LoVo (cell line): ENCODE data around the gene PDZK1IP1.
"Not testable (repeated sequence)": the region's sequence is repeated elsewhere in the genome, so short reads cannot be mapped to it uniquely, and the experiment has no call there.

Source experiments
- DNase-seq: peaks from one replicate; pipeline ENCODE4 v3.0.0-alpha.2; 2016; ENCODE audit warnings: low spot score

The PDZK1IP1 gene

DNA sequence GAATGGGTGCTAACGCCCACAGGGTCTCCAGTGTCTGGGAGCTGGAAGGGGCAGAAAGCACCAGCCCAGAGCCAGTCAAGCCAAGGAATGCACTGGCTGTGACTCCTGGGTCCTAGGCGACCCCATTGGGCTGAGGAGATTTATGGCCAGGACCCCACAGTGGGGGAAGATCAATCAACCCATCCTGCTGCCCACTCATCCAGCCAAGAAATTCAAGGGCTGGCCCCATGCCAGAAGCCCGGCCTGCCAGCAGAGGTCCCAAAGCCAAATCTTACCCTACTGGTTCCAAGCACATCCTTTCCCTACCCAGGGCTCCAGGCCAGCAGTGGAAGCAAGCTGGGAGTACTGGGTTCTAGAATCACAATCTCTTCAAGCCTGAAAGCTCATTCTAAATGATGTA is 6.8 kb upstream of the PDZK1IP1 start:
- DNase-seq = no peak

DNA sequence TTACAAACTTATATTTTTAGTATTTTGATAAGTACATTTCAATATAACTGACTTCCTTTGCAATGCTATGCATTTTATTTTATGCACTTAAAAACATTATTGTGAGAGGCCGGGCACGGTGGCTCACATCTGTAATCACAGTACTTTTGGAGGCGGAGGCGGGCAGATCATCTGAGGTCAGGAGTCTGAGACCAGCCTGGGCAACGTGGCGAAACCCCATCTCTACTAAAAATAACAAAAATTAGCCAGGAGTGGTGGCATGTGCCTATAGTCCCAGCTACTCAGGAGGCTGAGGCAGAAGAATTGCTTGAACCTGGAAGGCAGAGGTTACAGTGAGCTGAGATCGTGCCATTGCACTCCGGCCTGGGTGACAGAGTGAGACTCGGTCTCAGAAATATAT is 6.1 kb upstream of the PDZK1IP1 start:
- DNase-seq = not testable (repeated sequence)

DNA sequence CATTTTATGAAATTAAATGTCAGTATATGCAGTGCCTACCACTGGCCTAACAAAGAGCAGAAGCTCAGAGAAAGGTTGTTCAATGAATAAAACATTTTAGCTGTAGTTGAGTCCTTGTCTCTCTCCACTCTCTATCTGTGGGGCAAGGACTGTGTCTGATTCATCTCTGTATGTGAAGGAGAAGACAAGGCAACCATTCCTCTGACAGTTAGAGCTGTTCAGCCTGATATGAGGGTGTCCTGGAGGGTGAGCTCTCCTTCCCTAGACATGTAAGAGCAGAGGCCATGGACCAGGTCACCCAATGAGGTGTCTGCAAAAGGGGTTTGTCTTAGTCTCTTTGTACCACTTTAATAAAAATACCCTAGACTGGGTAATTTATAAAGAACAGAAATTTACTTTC is 4.5 kb upstream of the PDZK1IP1 start:
- no peak for DNase-seq

DNA sequence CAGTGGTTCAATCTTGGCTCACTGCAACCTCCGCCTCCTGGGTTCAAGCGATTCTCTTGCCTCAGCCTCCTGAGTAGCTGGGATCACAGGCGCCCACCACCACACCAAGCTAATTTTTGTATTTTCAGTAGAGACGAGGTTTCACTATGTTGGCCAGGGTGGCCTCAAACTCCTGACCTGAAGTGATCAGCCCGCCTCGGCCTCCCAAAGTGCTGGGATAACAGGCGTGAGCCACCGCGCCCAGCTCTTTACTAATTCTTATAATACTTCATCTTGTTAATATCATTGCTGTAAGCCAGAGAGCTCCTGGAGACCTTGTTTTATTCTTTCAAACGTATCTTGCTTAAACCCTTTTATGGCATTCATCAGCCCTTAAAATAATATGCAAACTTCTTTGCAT is 3.7 kb upstream of the PDZK1IP1 start:
- not testable (repeated sequence) for DNase-seq

DNA sequence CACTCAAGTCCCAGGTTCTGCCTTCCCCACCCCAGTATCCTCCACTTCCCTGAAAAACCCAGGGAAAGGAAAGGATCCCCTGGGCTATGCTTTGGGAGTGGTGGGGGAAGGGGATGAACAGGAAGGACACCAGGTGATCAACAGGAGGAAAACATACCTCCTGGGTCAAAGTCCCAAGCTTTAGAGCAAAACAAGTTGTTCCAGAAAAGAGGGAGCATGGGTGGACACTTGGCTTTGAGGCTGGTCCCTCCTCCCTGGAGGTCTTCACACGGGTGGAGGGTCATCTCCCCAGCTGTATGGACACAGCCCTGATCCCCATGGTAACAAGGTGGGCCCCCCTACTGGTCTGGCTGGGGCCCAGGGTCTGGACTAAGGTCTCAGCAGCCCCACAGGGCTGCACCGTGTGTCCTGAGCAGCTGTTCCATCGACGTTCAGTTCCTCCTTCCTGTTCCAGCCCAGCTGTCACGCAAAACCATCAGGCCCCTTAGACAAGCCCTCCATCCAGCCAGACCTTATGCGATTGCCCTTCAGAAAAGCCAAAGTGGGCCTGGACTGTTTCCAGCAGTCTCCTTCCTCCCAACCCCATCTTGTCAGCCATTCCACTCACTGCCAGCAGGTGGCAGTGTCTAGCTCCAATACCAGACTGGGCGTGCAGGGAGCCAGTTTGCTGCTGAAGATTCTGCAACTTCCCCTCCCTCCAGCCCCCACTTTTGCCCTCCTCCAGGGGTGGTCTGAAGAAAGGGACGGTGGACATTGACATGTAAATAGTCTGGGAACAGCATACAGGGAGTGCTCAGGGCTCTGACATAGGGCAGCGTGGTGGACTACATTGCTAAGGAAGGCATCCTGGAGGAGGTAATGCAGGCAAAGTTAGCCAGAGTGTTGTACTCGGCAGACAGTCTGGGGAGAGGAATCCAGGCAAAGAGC is 2.9 kb upstream of the PDZK1IP1 start:
- peak; percentile 71 for DNase-seq

DNA sequence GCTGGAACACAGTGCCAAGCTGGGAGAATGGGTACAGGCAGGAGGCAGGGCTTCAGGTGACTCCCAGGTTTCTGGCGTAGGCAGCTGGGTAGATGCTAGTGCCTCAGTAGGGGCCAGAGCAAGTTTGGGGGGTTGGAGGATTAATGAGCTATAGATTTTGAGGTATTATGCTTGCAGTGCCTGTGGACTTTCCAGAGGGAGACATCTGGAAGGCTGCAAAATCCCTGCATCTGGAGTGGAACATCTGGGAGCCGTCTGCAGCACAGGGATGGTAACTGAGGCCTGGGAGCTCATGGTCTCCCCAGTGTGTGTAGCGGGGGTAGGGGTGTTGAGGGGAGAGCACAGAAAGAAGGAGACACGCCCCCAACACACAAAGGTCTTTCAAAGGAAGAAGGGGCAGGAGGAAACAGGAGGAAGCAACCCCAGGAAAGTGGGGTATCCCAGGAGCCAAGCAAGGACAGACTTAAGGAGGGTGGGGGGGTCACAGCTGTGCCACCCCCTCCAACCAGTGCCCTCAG is 2.2 kb upstream of the PDZK1IP1 start:
- DNase-seq = peak; percentile 22

DNA sequence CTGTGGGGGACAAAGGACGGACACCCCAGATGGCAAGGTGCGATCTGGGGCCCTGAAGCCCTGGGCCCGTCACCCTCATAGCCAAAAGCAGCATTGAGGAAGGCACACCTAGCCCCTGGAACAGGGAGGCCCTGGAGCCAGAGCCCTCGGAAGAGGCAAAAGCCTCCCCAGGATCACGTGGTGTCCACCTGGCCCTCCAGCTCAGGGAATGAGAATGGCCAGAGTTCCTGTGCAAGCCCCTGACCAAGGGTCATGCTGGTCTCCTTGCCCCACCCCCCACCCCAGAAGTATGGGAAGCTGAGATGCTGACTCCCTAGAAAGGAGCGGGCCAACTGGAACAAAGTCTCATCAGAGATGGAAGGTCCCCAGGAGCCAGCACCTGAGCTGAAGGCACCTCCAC is 1.0 kb upstream of the PDZK1IP1 start:
- DNase-seq = no peak

DNA sequence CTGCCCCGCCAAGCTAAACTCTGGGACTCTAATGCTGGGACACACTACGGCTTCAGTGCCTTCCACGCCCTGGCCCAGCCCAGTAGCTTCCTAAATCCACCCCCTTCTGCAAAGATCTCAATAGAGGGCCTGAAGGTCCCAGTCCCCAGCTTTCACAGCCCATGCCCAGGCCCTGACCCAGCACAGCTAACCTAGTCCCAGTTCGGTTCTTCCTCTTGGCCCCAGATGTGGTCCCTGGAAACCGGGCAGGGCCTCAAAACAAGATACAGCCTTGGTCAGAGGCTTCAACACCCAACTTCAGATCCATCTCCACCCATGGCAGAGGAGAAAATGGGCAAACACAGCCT is 646 bp upstream of the PDZK1IP1 start:
- DNase-seq = no peak

DNA sequence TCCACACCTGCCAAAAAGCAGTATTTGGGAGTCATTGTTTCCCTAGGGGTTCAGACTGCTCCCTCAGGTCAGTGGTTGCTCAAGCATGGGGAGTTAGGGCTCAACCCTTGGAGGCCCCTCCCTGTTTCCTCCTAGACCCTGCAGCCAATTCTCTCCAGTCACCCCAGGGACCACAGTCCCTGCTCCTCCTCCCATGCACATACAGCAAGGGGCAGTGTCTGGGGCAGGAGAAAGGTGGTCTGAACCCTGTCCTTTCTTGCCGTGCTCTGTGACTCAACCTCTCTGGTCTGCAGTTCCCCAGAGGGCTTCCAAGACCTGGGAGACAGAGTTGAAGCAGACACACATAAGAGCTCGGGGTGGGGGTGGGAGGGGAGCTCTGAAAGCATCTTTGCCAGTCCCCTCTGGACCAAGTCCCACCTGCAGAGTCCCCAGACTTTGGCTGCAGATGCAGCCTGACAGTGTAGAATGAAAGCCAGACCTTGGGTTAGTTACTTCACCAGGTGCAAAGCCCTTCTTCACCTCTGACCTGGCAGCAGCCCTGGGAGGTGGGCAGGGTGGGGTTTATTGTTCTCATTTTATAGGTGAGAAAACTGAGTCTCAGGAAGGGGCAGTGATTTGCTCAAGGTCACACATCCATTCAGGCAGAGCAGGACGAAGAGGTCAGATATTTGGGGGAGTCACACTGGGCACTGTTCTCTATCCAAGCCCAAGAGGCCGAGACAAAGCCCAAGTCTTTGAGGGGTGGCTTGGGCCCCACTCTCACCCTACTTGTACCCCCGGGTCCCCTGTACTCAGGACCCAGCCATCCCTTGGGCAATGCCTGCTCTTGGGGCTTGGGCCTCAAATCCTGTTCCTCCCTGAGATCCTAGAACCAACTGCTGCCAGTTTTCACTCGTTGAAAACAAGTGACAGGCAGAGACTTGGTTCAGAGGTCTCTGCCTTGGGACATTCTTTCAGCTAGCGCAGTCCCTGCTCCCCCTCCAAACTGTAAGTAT is 748 bp downstream of the PDZK1IP1 start:
- DNase-seq = no peak

DNA sequence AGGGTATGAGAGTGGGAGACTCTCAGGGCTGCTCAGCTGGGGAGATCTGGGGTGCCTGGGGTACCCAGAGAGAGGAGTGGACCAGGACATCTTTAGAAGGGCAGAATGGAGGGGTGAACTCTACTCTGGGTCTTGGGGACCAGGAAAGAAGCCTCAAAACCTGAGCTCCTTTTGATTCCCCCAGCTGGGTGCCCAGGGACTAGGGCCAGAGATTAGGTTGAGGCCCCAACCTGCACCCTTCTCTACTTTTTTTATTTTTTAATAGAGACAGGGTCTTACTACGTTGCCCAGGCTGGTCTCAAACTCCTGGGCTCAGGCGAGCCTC is 1.9 kb downstream of the PDZK1IP1 start:
- DNase-seq = no peak

DNA sequence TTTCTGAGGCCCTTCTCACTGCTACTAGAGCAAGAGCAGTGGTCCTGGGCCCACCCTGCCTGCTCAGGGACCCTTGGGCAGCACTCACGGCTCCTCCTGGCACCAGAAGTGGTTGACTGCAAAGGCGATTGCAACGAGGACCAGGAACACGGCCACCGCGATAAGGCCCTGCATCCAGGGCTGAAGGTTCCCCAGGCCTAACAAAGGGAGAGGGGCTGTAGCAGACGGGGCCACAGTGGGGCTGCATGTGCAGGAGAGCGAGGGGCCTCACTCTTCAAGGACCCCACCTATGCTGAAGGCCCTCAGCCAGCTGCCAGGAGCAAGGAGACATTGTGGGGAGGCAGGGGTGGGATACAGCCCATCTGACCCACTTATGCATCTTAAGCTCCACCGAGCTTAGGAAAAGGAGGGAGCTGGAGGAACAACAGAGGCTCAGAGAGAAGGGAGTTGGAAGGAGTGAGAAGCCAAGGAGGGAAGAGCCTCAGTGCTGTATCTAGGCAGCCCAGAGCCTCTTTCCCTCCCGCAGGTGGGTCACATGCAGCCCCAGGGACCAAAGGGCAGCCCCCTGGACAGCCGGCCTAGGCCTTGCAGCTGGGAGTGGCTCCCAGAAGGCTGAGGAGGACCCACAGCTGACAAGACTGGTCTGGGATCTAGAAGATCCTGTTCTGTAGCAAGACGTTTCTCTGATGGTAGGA is 2.5 kb downstream of the PDZK1IP1 start:
- DNase-seq = no peak

DNA sequence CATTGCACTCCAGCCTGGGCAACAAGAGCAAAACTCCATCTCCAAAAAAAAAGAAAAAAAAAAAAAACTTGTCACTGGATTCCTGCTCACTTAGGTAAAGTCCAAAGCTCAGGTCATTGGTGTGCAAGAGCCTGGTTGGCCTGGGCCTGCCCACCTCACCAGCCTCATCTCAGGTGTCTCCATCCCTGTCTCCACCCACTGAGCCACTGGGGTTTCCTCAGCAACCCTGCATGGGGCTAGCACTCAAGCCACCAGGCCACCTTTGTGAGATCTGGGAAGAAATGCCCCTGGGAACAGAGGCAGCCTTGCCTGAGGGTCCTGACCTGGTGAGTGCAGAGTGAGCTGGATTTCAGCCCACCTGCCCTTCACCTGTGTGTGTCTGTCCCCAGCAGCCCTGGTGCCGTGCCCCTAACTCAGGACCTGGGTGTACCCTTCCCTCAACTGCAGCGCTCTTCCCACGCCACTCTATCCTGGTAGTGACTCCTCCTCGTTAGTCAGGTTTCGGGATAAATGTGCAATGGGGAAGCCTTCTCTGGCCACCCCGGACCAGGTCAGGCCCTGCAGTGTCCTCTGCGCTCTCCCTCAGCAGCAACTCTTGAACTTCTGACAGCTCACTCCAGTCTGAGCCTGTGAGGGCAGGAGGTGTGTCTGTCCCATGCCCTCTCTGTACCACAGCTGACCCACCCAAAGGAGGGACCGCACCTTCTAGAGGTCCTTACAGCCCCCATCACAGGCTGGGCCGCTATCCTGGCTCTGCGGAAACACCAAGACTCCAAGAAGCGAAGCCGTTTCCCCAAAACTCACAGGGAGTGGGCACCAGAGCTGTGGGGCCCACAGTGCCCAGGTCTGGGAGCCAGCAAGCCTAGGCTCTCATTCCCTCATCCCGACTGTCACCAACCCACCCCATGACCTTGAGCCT is 3.3 kb downstream of the PDZK1IP1 start:
- DNase-seq = no peak

DNA sequence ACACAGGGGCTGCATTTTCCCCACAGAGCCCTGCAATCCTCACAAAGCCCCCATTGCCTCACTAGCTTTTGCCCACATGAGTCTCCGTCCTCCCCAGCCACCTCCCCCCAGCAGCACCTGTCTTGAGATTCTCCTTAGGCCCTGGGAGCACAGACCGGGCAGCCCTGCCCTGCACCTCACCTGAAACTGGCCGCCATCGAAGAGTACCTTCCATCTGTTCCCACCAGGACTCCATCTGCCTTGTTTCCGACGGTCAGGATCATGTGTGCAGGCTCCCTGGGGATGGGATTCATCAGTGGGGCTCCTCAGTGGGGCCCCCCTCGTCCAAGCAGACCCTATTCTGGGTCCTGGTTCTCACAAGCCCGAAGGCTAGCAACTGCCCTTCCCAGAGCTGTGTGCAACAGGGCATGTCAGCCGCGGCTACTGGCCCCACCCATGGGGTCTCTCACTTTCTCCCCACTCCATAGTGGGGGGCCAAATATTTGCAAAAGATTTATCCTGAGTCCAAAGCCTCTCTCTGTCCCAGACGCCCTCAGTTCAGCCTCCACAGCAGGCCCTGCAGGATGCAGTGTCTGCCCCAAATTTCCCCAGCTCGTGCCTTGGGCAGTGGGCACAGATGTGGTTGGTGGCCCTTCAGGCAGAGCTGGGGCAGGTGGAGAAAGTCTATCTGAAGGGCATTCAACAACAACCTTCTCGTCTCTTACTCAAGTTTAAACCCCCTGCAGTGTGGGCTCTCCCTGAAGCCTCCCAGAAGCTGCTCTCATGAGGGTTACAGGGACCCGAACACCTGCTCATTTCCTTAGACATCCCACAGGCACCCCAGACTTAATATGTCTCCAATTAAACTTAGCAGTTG is 4.8 kb downstream of the PDZK1IP1 start:
- DNase-seq = no peak

DNA sequence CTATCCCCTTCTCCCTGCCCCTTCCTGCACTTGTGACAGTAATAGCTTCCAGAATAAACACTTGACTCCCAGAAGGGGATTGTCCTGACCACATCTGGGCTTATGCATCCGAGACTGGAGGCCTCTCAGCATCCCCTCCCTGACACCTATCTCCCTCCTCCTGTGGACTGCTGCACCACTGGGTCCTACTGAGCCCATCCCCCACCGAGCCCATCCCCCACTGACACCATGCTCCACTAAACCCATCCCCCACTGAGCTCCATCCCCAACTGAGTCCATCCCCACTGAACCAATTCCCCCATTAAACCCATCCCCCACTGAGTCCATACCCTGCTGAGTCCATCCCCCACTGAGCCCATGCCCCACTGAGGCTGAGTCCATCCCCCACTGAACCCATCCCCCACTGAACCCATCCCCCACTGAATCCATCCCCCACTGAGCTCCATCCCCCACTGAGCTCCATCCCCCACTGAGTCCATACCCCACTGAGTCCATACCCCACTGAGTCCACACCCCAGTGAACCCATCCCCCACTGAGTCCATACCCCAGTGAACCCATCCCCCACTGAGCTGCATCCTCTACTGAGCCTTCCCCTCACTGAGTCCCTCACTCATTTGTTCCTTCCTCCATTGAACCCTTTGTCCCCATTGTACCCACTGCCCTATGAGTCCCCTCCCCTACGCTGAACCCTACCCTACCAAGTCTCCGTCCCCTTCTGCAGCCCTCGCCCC is 5.6 kb downstream of the PDZK1IP1 start:
- DNase-seq = no peak

DNA sequence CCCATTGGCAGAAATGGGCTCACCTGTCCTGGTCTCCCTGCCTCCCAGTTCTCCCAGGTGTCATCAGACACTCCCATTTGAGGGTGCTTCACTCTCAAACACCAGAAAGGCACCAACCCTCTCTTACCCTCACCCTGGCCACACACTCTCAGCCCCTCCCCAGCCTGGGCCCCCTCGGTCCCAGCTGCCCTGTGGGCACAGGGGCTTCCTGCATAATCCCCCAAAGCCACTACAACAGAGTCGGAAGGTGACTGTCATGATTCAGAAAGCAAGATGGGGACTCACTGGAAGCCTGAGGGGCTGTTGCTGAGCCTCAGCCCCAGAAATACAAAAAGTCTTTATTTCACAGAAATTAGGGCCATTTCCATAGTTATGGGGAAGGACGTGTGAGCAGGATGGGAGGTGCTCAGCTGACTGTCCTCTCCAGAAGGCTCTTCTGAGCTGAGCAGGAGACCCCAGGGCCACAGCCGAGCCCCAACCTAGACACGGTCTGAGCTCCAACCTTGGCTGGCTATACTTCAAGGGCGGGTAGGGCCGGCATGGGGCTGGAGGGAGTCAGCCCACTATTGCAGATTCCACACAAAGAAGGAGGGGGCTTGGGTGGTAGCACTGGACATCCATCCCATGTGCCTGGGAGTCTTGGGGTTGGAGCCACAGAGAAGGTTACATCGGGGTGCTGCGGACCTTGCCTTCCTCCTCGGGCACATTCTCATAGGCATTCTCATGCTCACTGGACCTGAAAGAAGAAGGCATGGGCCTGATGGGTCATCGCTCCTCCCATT is 6.3 kb downstream of the PDZK1IP1 start:
- DNase-seq = no peak

DNA sequence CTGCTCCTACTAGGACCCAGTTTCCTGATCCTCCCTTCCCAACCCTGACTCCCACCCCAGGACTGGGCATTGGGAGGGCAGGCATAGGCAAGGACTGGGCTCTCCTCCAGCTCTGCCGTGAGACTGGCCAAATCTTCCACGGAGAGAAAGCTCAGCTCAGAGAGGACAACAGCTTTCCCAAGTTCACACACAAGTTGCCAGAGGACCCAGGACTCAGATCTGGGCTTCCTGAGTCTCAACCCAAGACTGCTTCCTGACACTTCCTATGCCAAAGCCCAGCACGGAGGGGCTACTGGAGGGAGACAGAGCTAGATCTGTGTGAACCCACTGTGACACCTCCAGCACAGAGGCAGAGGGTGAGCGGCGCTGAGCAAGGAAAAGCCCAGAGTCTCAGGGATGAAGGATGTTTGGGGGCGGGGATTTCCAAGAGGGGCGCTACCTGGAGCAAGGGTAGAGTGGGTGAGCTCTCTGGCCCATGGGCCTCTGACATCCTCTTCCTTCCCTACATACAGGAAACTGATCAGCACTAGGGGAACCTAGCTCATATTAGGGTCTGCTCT is 7.1 kb downstream of the PDZK1IP1 start:
- DNase-seq = no peak

DNA sequence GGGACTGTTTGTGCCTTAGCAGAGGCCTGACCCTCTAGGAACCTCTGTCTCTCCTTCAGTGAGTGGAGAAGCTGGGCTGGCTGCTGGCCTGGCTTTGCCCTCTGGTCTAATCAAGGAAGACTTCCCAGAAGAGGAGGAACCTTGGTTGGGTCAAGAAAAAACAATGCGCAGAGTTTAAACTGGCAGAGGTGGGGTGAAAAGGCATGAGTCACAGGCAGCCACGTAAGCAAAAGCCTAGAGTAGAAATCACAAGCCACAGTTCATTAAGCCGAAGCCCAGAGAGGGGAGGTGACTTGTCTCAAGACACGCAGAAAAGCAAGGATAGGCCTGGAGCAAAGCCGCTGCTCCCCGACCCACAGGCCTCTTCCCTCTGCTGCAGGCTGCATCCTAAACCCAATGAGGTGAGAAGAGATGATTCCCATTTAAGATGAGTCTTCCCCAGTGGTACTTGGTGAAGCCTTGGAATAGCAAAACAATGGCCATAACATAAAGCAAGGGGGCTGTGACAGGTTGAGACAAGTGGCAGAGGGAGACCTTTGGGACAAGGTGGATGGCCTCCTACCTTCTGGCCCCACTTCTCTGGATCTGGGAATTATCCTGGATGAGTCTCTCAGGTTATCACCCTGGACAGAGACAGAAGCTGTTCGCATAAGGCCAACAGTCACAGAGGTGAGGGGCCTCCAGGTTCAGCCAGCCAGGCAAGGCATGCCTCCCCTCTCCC is 7.7 kb downstream of the PDZK1IP1 start:
- DNase-seq = no peak
